Measurements from ENCODE around the gene TMPRSS9. TPM values are rescaled to one million over a fixed set of nuclear protein-coding genes. Genes with fewer than 3 reads are reported as not detected.
A peak's percentile ranks its signal among the peaks of the same experiment; 100 is the strongest.
"Not testable (repeated sequence)": the region's sequence is repeated elsewhere in the genome, so short reads cannot be mapped to it uniquely, and the experiment has no call there.

Gene TMPRSS9
- total RNA-seq, 1 experiment from 2014 or later: 0.57 TPM

- TF ChIP-seq ZNF532 (CRISPR knock-in tag; IDR thresholded peaks at IDR 0.05; ENCODE audit: borderline replicate concordance) (no peak), CREM (CRISPR knock-in tag; IDR thresholded peaks at IDR 0.05) (no peak), ATF6 (CRISPR knock-in tag; IDR thresholded peaks at IDR 0.05) (no peak), MXD4 (CRISPR knock-in tag; IDR thresholded peaks at IDR 0.05; ENCODE audit: borderline replicate concordance) (no peak), ZNF671 (CRISPR knock-in tag; IDR thresholded peaks at IDR 0.05) (no peak), ATF2 (CRISPR knock-in tag; IDR thresholded peaks at IDR 0.05; ENCODE audit: borderline replicate concordance, low read depth) (no peak), ETV6 (CRISPR knock-in tag; IDR thresholded peaks at IDR 0.05) (no peak)
These were observed 32.3 kb downstream of the TMPRSS9 start (continued) for GRCh38 chr19:2392366-2392765.

GRCh38 chr19:2392899-2393298 lies 32.8 kb downstream of the TMPRSS9 start:
- H3K4me1 Mint-ChIP-seq; H3K27me3 Mint-ChIP-seq (ENCODE audit: low read depth); DNase-seq (ENCODE audit: low spot score); H3K4me3 Mint-ChIP-seq; ATAC-seq; POLR2A ChIA-PET; H3K36me3 Mint-ChIP-seq; H3K27ac Mint-ChIP-seq; H3K9me3 Mint-ChIP-seq: not testable (repeated sequence)
- peak; percentile 70 for TF ChIP-seq NFYB (CRISPR knock-in tag; conservative IDR thresholded peaks at IDR 0.05; ENCODE audit: low read depth)
- CTCF ChIA-PET: interaction anchor here (0.7 to 2.6 kb wide), 9 partner anchors 12 to 237 kb away, joined by 3 to 7 read pairs (median 4); no protein-coding TSS in a partner anchor

- H3K27me3 Mint-ChIP-seq (ENCODE audit: low read depth): no peaks in the 10 kb centered on the region
- CTCF ChIA-PET: interaction anchor here (0.6 to 2.6 kb wide), 3 partner anchors 95 to 238 kb away, joined by 4 to 7 read pairs (median 5); no protein-coding TSS in a partner anchor
- TF ChIP-seq SMAD3 (CRISPR knock-in tag; IDR thresholded peaks at IDR 0.05; ENCODE audit: borderline replicate concordance) (no peak), CREM (CRISPR knock-in tag; IDR thresholded peaks at IDR 0.05) (no peak), SP1 (CRISPR knock-in tag; conservative IDR thresholded peaks at IDR 0.05) (no peak), MAX (CRISPR knock-in tag; IDR thresholded peaks at IDR 0.05) (no peak), MXD4 (CRISPR knock-in tag; IDR thresholded peaks at IDR 0.05; ENCODE audit: borderline replicate concordance) (no peak), NR2C2 (CRISPR knock-in tag; IDR thresholded peaks at IDR 0.05) (no peak), NR3C1 (CRISPR knock-in tag; conservative IDR thresholded peaks at IDR 0.05; ENCODE audit: low read depth) (no peak), NFATC4 (CRISPR knock-in tag; IDR thresholded peaks at IDR 0.05) (no peak), IRF1 (CRISPR knock-in tag; IDR thresholded peaks at IDR 0.05) (no peak), GRHL2 (CRISPR knock-in tag; IDR thresholded peaks at IDR 0.05; ENCODE audit: insufficient replicate concordance, severe bottlenecking) (no peak), OVOL2 (CRISPR knock-in tag; IDR thresholded peaks at IDR 0.05; ENCODE audit: borderline replicate concordance) (no peak), JAZF1 (CRISPR knock-in tag; IDR thresholded peaks at IDR 0.05) (no peak)
These were observed 34.0 kb downstream of the TMPRSS9 start for GRCh38 chr19:2394054-2394441.

More at GRCh38 chr19:2394054-2394441, 34.0 kb downstream of the TMPRSS9 start:
- H3K27ac Mint-ChIP-seq: no peak overlapping the region
- DNase-seq (ENCODE audit: low spot score) (no peak), ATAC-seq (no peak)
- H3K36me3 Mint-ChIP-seq: no peaks in the 10 kb centered on the region
- H3K4me3 Mint-ChIP-seq: no peak overlapping the region
- POLR2A ChIA-PET: interaction anchor here (0.6 kb wide), 1 partner anchor 236 kb away, joined by 3 read pairs; no protein-coding TSS in a partner anchor
- H3K9me3 Mint-ChIP-seq: peaks cover 8% of the 10 kb centered on the region
- H3K4me1 Mint-ChIP-seq: no peaks in the 10 kb centered on the region

All from WTC11 (cell line).